Panc1 (cell line): ENCODE data around the gene WDR75. TPM values are rescaled to one million over a fixed set of nuclear protein-coding genes. Genes with fewer than 3 reads are reported as not detected.

Experiments
- ATAC-seq: fragments of 200-7000 bp; cut with Tn5 transposase; 2 replicates; pipeline ENCODE4 v1.9.1; 2020; ENCODE audit warnings: mild to moderate bottlenecking, moderate library complexity
- BruUV-seq: library from RNA; stranded (reverse); fragments of 400-500 nt; replicated peaks from 2 replicates; lab custom pipeline; 2021; lab: Mats Ljungman, UMichigan
- CTCF ChIA-PET: fragments of 300-600 bp; sonication (Branson Sonifier 250); formaldehyde crosslinking; loops from one replicate; lab custom pipeline; 2022; ENCODE audit warnings: antibody characterized with exemption; lab: Charles Lee
- POLR2A ChIA-PET: fragments of 300-600 bp; sonication (Branson Sonifier 250); formaldehyde crosslinking; loops from one replicate; lab custom pipeline; 2022; ENCODE audit warnings: antibody characterized with exemption; lab: Charles Lee
- DNase-seq: peaks from one replicate; pipeline ENCODE4 v3.0.0-alpha.2; 2010; ENCODE audit warnings: low read depth, low spot score
- H3K27ac ChIP-seq: 2 replicates; pipeline ENCODE4 v1.5.1; 2011; ENCODE audit warnings: mild to moderate bottlenecking, low read length, inconsistent platforms
- H3K27me3 ChIP-seq: fragments of 200-500 bp; sonication (Bioruptor generic); 2 replicates; pipeline ENCODE4 v1.6.0; 2014; ENCODE audit warnings: low read length, inconsistent platforms; ENCODE audit not compliant: control insufficient read depth, insufficient read depth
- H3K36me3 ChIP-seq: fragments of 200-500 bp; sonication (Bioruptor generic); 2 replicates; pipeline ENCODE4 v1.5.1; 2014; ENCODE audit warnings: inconsistent platforms, mild to moderate bottlenecking, low read length, moderate library complexity; ENCODE audit not compliant: control insufficient read depth, insufficient read depth
- H3K4me1 ChIP-seq: 2 replicates; pipeline ENCODE4 v1.5.1; 2011; ENCODE audit warnings: inconsistent platforms, mild to moderate bottlenecking, low read length, moderate library complexity; ENCODE audit not compliant: control insufficient read depth, insufficient read depth
- H3K4me3 ChIP-seq, 2 experiments: 2 replicates each; pipeline ENCODE4 v1.5.1; 2011 to 2012; ENCODE audit warnings: low read depth in 2 of 2, low read length in 2 of 2, mild to moderate bottlenecking in 2 of 2, inconsistent platforms in 1 of 2, moderate library complexity in 1 of 2
- H3K9me3 ChIP-seq: fragments of 200-500 bp; sonication (Bioruptor generic); 2 replicates; pipeline ENCODE4 v1.5.1; 2014; ENCODE audit warnings: low read depth, mild to moderate bottlenecking, inconsistent platforms, low read length, moderate library complexity; ENCODE audit not compliant: control insufficient read depth, insufficient read depth
- CTCF ChIP-seq: fragments of 450-650 bp; IDR thresholded peaks from 2 replicates; pipeline ENCODE4 v1.5.1; 2017; ENCODE audit warnings: mild to moderate bottlenecking
- POLR2AphosphoS5 ChIP-seq: IDR thresholded peaks from 2 replicates; pipeline ENCODE4 v1.6.1; 2012; ENCODE audit warnings: mild to moderate bottlenecking, low read depth, low read length, moderate library complexity
- TCF7L2 ChIP-seq: IDR thresholded peaks from 2 replicates; pipeline ENCODE4 v1.6.1; 2011; ENCODE audit warnings: mild to moderate bottlenecking, low read depth, low read length, inconsistent platforms
- in situ Hi-C: cut with HindIII; loops from 2 replicates; pipeline ENCODE4 v1.10.0; 2016; ENCODE audit warnings: low sequenced_read_pairs, low pct_unique_long_range_greater_than_20kb
- intact Hi-C: fragments of 100-400 bp; cut with micrococcal nuclease; formaldehyde crosslinking; loops from one replicate; pipeline ENCODE4 v1.10.0; 2022; ENCODE audit not compliant: unreplicated experiment
- total RNA-seq: library from RNA; stranded (reverse); gene quantifications from one replicate; pipeline ENCODE4 v1.2.1, GENCODE V29; 2021; ENCODE audit not compliant: unreplicated experiment
- TF ChIP-seq, protein P1 (sequence below), 2 experiments: IDR thresholded peaks; 2 replicates each; pipeline ENCODE4 v1.6.1; 2011 to 2012; ENCODE audit warnings: low read depth in 2 of 2, control low read depth in 1 of 2, low read length in 1 of 2, mild to moderate bottlenecking in 1 of 2, moderate library complexity in 1 of 2; ENCODE audit not compliant: insufficient read depth in 1 of 2

Gene WDR75
- total RNA-seq, 1 experiment from 2014 or later: 58.3 TPM

DNA sequence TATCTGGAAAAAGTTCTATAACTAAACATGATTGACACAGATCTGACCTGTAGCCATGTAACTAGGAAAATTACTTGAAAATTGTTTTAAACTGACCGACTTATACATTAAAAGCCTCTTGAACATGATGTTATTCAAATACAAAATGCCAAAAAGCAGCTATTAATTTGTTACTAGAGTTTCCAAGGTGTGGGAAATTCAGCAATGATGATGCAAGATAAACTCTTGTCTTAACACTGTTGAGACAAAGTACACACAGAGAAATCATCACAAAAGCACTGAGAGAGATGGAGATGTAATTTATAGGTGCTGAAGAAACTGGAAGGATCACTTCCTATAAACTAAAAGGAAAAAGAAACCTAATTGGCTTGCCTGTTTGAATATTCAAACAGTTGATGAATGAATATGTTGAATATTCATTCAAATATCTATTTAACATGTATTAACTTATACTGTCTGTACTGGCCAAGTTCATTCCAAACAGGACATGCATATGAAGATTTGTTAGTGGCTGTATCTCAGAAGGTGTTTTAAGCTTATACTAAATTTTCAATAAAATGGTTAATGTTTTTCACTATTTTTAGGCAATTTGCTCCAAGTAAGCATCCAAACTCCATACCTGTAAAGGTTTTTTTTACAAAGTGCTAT lies 34.6 kb upstream of the WDR75 start:
- ATAC-seq (no peak), DNase-seq (no peak)
- POLR2A ChIA-PET: interaction anchor here (1.0 kb wide), 1 partner anchor 119 kb away, joined by 6 read pairs; no protein-coding TSS in a partner anchor
- TF ChIP-seq TCF7L2 (no peak), POLR2AphosphoS5 (no peak)
- TF ChIP-seq, protein P1, sequence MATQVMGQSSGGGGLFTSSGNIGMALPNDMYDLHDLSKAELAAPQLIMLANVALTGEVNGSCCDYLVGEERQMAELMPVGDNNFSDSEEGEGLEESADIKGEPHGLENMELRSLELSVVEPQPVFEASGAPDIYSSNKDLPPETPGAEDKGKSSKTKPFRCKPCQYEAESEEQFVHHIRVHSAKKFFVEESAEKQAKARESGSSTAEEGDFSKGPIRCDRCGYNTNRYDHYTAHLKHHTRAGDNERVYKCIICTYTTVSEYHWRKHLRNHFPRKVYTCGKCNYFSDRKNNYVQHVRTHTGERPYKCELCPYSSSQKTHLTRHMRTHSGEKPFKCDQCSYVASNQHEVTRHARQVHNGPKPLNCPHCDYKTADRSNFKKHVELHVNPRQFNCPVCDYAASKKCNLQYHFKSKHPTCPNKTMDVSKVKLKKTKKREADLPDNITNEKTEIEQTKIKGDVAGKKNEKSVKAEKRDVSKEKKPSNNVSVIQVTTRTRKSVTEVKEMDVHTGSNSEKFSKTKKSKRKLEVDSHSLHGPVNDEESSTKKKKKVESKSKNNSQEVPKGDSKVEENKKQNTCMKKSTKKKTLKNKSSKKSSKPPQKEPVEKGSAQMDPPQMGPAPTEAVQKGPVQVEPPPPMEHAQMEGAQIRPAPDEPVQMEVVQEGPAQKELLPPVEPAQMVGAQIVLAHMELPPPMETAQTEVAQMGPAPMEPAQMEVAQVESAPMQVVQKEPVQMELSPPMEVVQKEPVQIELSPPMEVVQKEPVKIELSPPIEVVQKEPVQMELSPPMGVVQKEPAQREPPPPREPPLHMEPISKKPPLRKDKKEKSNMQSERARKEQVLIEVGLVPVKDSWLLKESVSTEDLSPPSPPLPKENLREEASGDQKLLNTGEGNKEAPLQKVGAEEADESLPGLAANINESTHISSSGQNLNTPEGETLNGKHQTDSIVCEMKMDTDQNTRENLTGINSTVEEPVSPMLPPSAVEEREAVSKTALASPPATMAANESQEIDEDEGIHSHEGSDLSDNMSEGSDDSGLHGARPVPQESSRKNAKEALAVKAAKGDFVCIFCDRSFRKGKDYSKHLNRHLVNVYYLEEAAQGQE (IDR thresholded peaks at IDR 0.05; ENCODE audit: insufficient read depth in 1 of 2, low read depth in 2 of 2, low read length in 1 of 2): no peak
- CTCF ChIA-PET: no interaction called here
- no peak overlapping the region for H3K4me3 ChIP-seq
- intact Hi-C loops: no loop called here
- peaks cover 16% of the 10 kb centered on the region for H3K4me1 ChIP-seq
- no peaks in the 10 kb centered on the region for H3K36me3 ChIP-seq
- no peaks in the 10 kb centered on the region for H3K9me3 ChIP-seq
- H3K27ac ChIP-seq: peak overlapping the region; percentile 80
- in situ Hi-C loops: no loop called here
- BruUV-seq: no TSS peak
- no peaks in the 10 kb centered on the region for H3K27me3 ChIP-seq

- H3K27me3 ChIP-seq: no peaks in the 10 kb centered on the region
- H3K9me3 ChIP-seq: no peaks in the 10 kb centered on the region
- BruUV-seq: no TSS peak
- no peak for TF ChIP-seq CTCF
- peak; percentile 61 for TF ChIP-seq TCF7L2
- TF ChIP-seq POLR2AphosphoS5: no peak
- TF ChIP-seq, protein P1 (IDR thresholded peaks at IDR 0.05; ENCODE audit: insufficient read depth in 1 of 2, low read depth in 2 of 2, low read length in 1 of 2): no peak
- peak overlapping the region; percentile 2 to 25; a peak in 2 of 4 replicates for H3K4me3 ChIP-seq
- DNase-seq (no peak), ATAC-seq (peak; percentile 81)
- H3K27ac ChIP-seq: peak overlapping the region; percentile 80
- in situ Hi-C loops: no loop called here
- H3K4me1 ChIP-seq: peaks cover 21% of the 10 kb centered on the region
- POLR2A ChIA-PET: interaction anchor here (1.0 kb wide), 1 partner anchor 119 kb away, joined by 6 read pairs; no protein-coding TSS in a partner anchor
- intact Hi-C loops: no loop called here
- H3K36me3 ChIP-seq: no peaks in the 10 kb centered on the region
- CTCF ChIA-PET: no interaction called here
These were observed 33.7 kb upstream of the WDR75 start for GRCh38 chr2:189407281-189408209.
